GM23248 (cell line): ENCODE data around the gene TEX52. TPM values are rescaled to one million over a fixed set of nuclear protein-coding genes. Genes with fewer than 3 reads are reported as not detected.

Experiments used
- DNase-seq: peaks from one replicate; pipeline ENCODE4 v3.0.0-alpha.2; 2015
- H2AFZ ChIP-seq: fragments of 200-600 bp; sonication (generic); 2 replicates; pipeline ENCODE4 v1.6.1; 2016; ENCODE audit warnings: antibody characterized with exemption
- H3F3A ChIP-seq: fragments of 200-600 bp; sonication (generic); 2 replicates; pipeline ENCODE4 v1.6.1; 2016; ENCODE audit warnings: mild to moderate bottlenecking, antibody characterized with exemption, mixed run types; ENCODE audit not compliant: insufficient read depth
- H3K27ac ChIP-seq: fragments of 200-600 bp; sonication (generic); 2 replicates; pipeline ENCODE4 v1.5.1; 2016; ENCODE audit warnings: mild to moderate bottlenecking
- H3K27me3 ChIP-seq: fragments of 200-600 bp; sonication (generic); replicated peaks from 2 replicates; pipeline ENCODE4 v1.6.1; 2016; ENCODE audit warnings: mild to moderate bottlenecking; ENCODE audit not compliant: insufficient read depth
- H3K36me3 ChIP-seq: fragments of 200-600 bp; sonication (generic); 2 replicates; pipeline ENCODE4 v1.6.1; 2016; ENCODE audit warnings: low read depth, mild to moderate bottlenecking
- H3K4me1 ChIP-seq: fragments of 200-600 bp; sonication (generic); 2 replicates; pipeline ENCODE4 v1.6.1; 2016; ENCODE audit warnings: mild to moderate bottlenecking; ENCODE audit not compliant: insufficient read depth
- H3K4me2 ChIP-seq: fragments of 200-600 bp; sonication (generic); one replicate; pipeline ENCODE4 v1.6.1; 2016; ENCODE audit warnings: mild to moderate bottlenecking; ENCODE audit not compliant: unreplicated experiment
- H3K4me3 ChIP-seq: fragments of 200-600 bp; sonication (generic); 2 replicates; pipeline ENCODE4 v1.5.1; 2016; ENCODE audit warnings: mild to moderate bottlenecking
- H3K79me2 ChIP-seq: fragments of 200-600 bp; sonication (generic); 2 replicates; pipeline ENCODE4 v1.6.1; 2016; ENCODE audit warnings: mild to moderate bottlenecking; ENCODE audit not compliant: insufficient read depth
- H3K9ac ChIP-seq: fragments of 200-600 bp; sonication (generic); 2 replicates; pipeline ENCODE4 v1.6.1; 2016; ENCODE audit warnings: mild to moderate bottlenecking
- H3K9me2 ChIP-seq: fragments of 200-600 bp; sonication (generic); 2 replicates; pipeline ENCODE4 v1.6.1; 2016; ENCODE audit warnings: mixed run types, mild to moderate bottlenecking, moderate library complexity; ENCODE audit not compliant: insufficient read depth
- H3K9me3 ChIP-seq: fragments of 200-600 bp; sonication (generic); one replicate; pipeline ENCODE4 v1.6.1; 2017; ENCODE audit warnings: low read depth
- H4K20me1 ChIP-seq: fragments of 200-600 bp; sonication (generic); 2 replicates; pipeline ENCODE4 v1.6.0; 2016; ENCODE audit not compliant: insufficient read depth
- EZH2 ChIP-seq: fragments of 200-600 bp; sonication (generic); IDR thresholded peaks from 2 replicates; pipeline ENCODE4 v1.6.1; 2018; ENCODE audit warnings: antibody characterized with exemption, mild to moderate bottlenecking; ENCODE audit not compliant: insufficient read depth, poor library complexity, severe bottlenecking
- EZH2phosphoT487 ChIP-seq: fragments of 200-600 bp; sonication (generic); IDR thresholded peaks from 2 replicates; pipeline ENCODE4 v1.6.1; 2018; ENCODE audit warnings: antibody characterized with exemption, moderate library complexity, mild to moderate bottlenecking, low read depth; ENCODE audit not compliant: insufficient read depth
- WGBS, 2 experiments: methylation state at CpG; one replicate each; pipeline ENCODE4 v1.1.6; 2015 to 2017; ENCODE audit warnings: low lambda C conversion rate in 2 of 2, low coverage in 1 of 2; ENCODE audit errors: missing lambda C conversion rate in 2 of 2; 5-methylcytosine and 5-hydroxymethylcytosine counted together
- in situ Hi-C: fragments of 300-500 bp; cut with MboI; formaldehyde crosslinking; loops from 2 replicates; pipeline ENCODE4 v1.15.0; 2020
- polyA plus RNA-seq: library from polyadenylated mRNA; unstranded; fragments of >200 nt; fragmentation: Nextera tagmentation; extraction: Ambion mirVana; gene quantifications from 2 replicates; pipeline ENCODE4 v1.2.1, GENCODE V29; 2016
- total RNA-seq: library from RNA; depleted of rRNA; stranded (reverse); fragments of >200 nt; shearing (Covaris generic); gene quantifications from 2 replicates; pipeline ENCODE4 v1.2.3, GENCODE V29; 2014

The TEX52 gene
- total and polyA plus RNA-seq, 2 experiments from 2014 or later = not detected

DNA sequence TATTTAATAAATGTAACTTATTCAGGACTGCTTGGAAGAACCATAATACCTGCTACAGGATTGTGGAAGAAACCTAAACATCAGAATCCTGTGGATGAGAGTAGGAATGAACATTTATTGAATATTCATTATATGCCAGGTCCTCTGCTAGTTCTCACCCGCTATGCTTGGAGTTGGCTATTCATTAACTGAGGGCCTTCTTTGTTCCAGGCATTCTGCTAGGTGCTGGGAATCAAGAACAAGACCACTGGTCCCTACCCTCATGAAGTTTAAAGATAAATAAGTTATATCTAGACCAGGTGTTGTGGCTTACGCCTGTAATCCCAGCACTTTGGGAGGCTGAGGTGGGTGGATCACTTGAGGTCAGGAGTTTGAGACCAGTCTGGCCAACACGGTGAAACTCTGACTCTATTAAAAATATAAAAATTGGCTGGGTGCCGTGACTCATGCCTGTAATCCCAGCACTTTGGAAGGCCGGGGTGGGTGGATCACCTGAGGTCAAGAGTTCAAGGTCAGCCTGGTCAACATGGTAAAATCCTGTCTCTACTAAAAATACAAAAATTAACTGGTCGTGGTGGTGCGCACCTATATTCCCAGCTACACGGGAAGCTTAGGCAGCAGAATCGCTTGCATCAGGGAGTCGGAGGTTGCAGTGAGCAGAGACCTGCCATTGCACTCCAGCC, 30.1 kb upstream of the TEX52 start:
- peaks cover 14% of the 10 kb centered on the region for H3F3A ChIP-seq
- WGBS, 2 experiments = 84% methylated on average over 10 of the region's 10 CpGs

DNA sequence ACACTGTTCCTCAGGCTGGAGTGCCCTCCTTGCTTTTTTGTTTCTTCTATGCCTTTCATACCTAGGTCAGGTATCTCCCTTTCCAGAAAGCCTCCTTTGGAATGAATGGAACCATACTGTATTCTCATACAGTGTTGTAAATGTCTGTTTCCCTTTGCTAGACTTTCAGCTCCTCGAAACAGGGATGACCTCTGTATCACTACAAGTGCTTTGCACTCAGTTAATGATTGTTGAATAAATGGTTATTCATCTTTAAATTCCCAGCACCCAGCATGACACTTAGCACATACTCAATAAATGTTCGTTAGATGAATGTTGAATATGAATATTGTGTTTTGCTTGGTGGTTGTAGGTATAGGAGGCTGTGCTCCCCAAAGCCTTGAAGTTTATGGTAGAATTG, 28.0 kb upstream of the TEX52 start:
- Histone ChIP-seq H3K9me2 (no peaks in the 10 kb centered on the region), H4K20me1 (no peaks in the 10 kb centered on the region), H3K4me3 (no peak overlapping the region), H3K27ac (no peak overlapping the region), H3K27me3 (no peaks in the 10 kb centered on the region), H3K79me2 (peaks cover 42% of the 10 kb centered on the region), H2AFZ (no peak overlapping the region), H3K9me3 (no peaks in the 10 kb centered on the region), H3K4me2 (no peak overlapping the region), H3K4me1 (no peaks in the 10 kb centered on the region), H3K9ac (no peak overlapping the region), H3K36me3 (0 out of 2 replicates have a peak, but pooled peaks cover 5% of the 10 kb centered on the region), H3F3A (peaks cover 8% of the 10 kb centered on the region; the same call in 1 of the 2 replicates)
- DNase-seq = no peak
- in situ Hi-C loops = loop anchor here (10.0 kb wide), 1 partner anchor 150 kb away; no protein-coding TSS in a partner anchor
- 78 to 79% methylated on average over 2 of the region's 2 CpGs for WGBS, 2 experiments
- no peak for TF ChIP-seq EZH2
- TF ChIP-seq EZH2phosphoT487 = no peak

More for the DNA sequence above, 30.1 kb upstream of the TEX52 start:
- no peaks in the 10 kb centered on the region for H3K4me1 ChIP-seq
- H2AFZ ChIP-seq = no peak overlapping the region
- no peak overlapping the region for H3K4me3 ChIP-seq
- no peak for DNase-seq
- H3K27me3 ChIP-seq = no peaks in the 10 kb centered on the region
- 0 out of 2 replicates have a peak, but pooled peaks cover 5% of the 10 kb centered on the region for H3K36me3 ChIP-seq
- TF ChIP-seq EZH2phosphoT487 (no peak), EZH2 (no peak)
- in situ Hi-C loops = loop anchor here (10.0 kb wide), 1 partner anchor 148 kb away; no protein-coding TSS in a partner anchor
- H4K20me1 ChIP-seq = no peaks in the 10 kb centered on the region
- no peaks in the 10 kb centered on the region for H3K9me3 ChIP-seq
- no peaks in the 10 kb centered on the region for H3K9me2 ChIP-seq
- no peak overlapping the region for H3K27ac ChIP-seq
- H3K4me2 ChIP-seq = no peak overlapping the region
- peaks cover 25% of the 10 kb centered on the region for H3K79me2 ChIP-seq
- no peak overlapping the region for H3K9ac ChIP-seq

DNA sequence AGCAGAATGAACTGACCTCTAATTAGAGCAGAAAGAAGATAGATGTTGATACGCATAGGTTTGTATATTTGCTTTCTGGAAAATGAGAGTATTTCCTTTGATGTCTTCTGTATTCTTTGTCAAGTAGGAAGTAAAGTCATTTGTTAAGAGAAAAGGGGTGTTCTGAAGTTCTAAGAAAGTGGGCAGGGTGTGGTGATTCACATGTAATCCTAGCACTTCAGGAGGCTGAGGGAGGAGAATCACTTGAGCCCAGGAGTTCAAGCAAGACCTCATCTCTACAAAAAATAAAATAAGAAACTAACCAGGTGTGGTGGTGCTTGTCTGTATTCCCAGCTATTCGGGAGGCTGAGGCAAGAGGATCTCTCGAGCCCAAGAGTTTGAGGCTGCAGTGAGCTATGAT, 23.0 kb upstream of the TEX52 start:
- no peak for DNase-seq
- H4K20me1 ChIP-seq = no peaks in the 10 kb centered on the region
- no peak overlapping the region for H3K4me2 ChIP-seq
- H3K36me3 ChIP-seq = no peaks in the 10 kb centered on the region
- no peaks in the 10 kb centered on the region for H3K9me3 ChIP-seq
- 98 to 100% methylated on average over 3 of the region's 3 CpGs for WGBS, 2 experiments
- peaks cover 16% of the 10 kb centered on the region for H3K4me1 ChIP-seq
- peaks cover 81% of the 10 kb centered on the region for H3K79me2 ChIP-seq
- TF ChIP-seq EZH2 (no peak), EZH2phosphoT487 (no peak)
- no peak overlapping the region for H3K9ac ChIP-seq
- H3K27me3 ChIP-seq = no peaks in the 10 kb centered on the region
- in situ Hi-C loops = loop anchor here (10.0 kb wide), 1 partner anchor 155 kb away; no protein-coding TSS in a partner anchor
- H3F3A ChIP-seq = peaks cover 10% of the 10 kb centered on the region
- H2AFZ ChIP-seq = no peak overlapping the region
- H3K27ac ChIP-seq = no peak overlapping the region
- H3K4me3 ChIP-seq = no peak overlapping the region
- H3K9me2 ChIP-seq = no peaks in the 10 kb centered on the region

DNA sequence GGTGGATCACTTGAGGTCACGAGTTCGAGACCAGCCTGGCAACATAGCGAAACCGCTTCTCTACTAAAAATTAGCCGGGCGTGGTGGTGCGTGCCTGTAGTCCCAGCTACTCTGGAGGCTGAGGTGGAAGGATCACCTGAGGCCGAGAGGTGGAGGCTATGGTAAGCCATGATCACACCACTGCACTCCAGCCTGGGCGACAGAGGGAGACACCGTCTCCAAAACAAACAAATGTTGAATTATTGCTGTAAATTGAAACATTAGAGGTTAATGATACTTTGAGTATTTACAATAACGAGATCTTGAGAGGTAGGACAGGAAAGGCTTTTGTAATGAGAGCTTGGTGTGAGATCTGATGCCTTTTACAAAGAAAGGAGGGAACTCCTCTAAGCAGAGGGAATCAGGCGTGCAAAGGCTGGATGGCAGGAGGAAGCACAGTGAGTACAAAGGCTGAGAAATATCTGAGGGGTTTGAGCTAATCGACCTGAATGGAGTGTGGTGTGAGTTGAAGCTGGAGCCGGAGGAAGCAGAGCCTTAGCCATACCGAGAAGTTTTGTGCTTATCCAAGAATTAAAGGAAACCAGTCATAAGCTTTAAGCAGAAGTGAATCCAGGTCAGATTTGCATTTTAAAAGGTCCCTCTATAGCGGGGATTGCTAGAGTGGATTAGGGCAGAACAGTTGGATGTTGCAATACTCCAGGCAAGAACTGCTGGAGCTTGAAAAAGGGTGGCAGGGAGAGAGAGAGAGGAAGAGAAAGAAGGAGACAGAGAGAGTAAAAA, 21.3 kb upstream of the TEX52 start:
- Histone ChIP-seq H3K9me3 (no peaks in the 10 kb centered on the region), H3K9ac (peak overlapping the region; percentile 92), H3K27ac (peak overlapping the region; percentile 88), H3K79me2 (peaks cover 89% of the 10 kb centered on the region), H3K4me3 (peak overlapping the region; percentile 82), H3F3A (peaks cover 10% of the 10 kb centered on the region), H3K36me3 (no peaks in the 10 kb centered on the region), H2AFZ (peak overlapping the region; percentile 94), H3K4me1 (peaks cover 16% of the 10 kb centered on the region), H3K4me2 (peak overlapping the region; percentile 81), H3K9me2 (no peaks in the 10 kb centered on the region), H3K27me3 (no peaks in the 10 kb centered on the region), H4K20me1 (no peaks in the 10 kb centered on the region)
- WGBS, 2 experiments = 33 to 37% methylated on average over 16 of the region's 16 CpGs
- in situ Hi-C loops = no loop called here
- peak; percentile 62 for DNase-seq
- TF ChIP-seq EZH2 (no peak), EZH2phosphoT487 (no peak)
